ENCODE data around the gene TTC12. TPM values are rescaled to one million over a fixed set of nuclear protein-coding genes. Genes with fewer than 3 reads are reported as not detected.

The TTC12 gene
- total and polyA plus RNA-seq, 2 of the 8 experiments (the other 6 are each of a cell fraction or from before 2014, with no cell fraction given), result 4.7 to 9.0 TPM

DNA sequence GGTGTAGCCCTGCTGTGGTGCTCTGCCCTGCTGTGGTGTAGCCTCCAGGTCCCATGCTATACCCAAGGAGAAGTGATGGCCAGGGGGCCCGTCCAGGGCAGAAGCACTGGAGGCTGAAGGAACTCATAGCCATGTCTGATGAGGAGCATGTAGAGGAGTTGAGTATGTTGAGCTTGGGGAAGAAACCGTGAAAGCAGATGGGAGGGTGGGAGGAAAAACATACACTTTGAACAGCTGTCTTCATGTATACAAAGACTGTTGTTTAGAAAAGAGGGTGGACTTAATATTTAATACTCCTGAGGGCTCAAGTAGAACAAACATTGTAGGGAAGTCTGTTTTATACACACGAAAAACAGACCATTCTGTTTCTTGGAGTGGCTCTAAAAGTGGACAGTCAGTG, 26.6 kb upstream of the TTC12 start:
- DNase-seq (ENCODE audit: low read depth in 1 of 2, low spot score in 2 of 2) (no peak), FAIRE-seq (no peak)
- H3K4me2 ChIP-seq (ENCODE audit: insufficient read depth in 1 of 2, low read depth in 2 of 2, low read length in 2 of 2), result no peak overlapping the region
- H2BK12ac ChIP-seq (ENCODE audit: low read depth, low read length), result no peak overlapping the region
- H2BK120ac ChIP-seq (replicated peaks; ENCODE audit: low read depth, low read length), result no peak overlapping the region
- no peaks in the 10 kb centered on the region for H3K79me2 ChIP-seq (ENCODE audit: control insufficient read depth in 1 of 2, insufficient read depth in 2 of 2, low read length in 2 of 2)
- H3K56ac ChIP-seq (replicated peaks; ENCODE audit: insufficient read length, low read depth, low read length), result no peak overlapping the region
- no peak overlapping the region for H2AFZ ChIP-seq (ENCODE audit: low read length)
- no peak overlapping the region for H2BK15ac ChIP-seq (ENCODE audit: low read length)
- 89% methylated on average over 3 of the region's 3 CpGs; no CpG with 5 or more reads in 1 of the 2 experiments for WGBS, 2 experiments (ENCODE audit: extremely low coverage in 1 of 2, insufficient coverage in 1 of 2, insufficient read length in 1 of 2, insufficient replicate concordance in 2 of 2, low coverage in 1 of 2, low lambda C conversion rate in 2 of 2, missing lambda C conversion rate in 1 of 2)
- no peaks in the 10 kb centered on the region for H3K23me2 ChIP-seq (ENCODE audit: low read depth, low read length)
- no peak overlapping the region for H4K5ac ChIP-seq (ENCODE audit: insufficient read length, low read depth, low read length)
- H3K27me3 ChIP-seq (replicated peaks in 1 of 4; ENCODE audit: control insufficient read depth in 3 of 4, extremely low read depth in 1 of 4, insufficient read depth in 3 of 4, low read length in 3 of 4), result no peaks in the 10 kb centered on the region; a peak in 1 of 7 replicates
- no peak overlapping the region for H3K23ac ChIP-seq (ENCODE audit: insufficient read length)
- no peak overlapping the region for H4K8ac ChIP-seq (ENCODE audit: extremely low read depth, insufficient read depth, low read length)
- CTCF ChIA-PET (ENCODE audit: partially characterized antibody), result interaction anchor here (0.7 to 4.0 kb wide), 3 partner anchors 174 to 703 kb away, joined by 3 to 31 read pairs (median 9); no protein-coding TSS in a partner anchor
- H3K9ac ChIP-seq (replicated peaks in 1 of 4; ENCODE audit: extremely low read depth in 1 of 4, low read depth in 3 of 4, low read length in 3 of 4), result no peak overlapping the region
- no peaks in the 10 kb centered on the region for H4K20me1 ChIP-seq (replicated peaks in 1 of 2; ENCODE audit: control insufficient read depth in 1 of 2, insufficient read depth in 2 of 2, low read length in 2 of 2)
- POLR2A ChIA-PET (ENCODE audit: partially characterized antibody), result no interaction called here
- TF ChIP-seq CHD1 (IDR thresholded peaks at IDR 0.05; ENCODE audit: low read depth, low read length) (no peak), SIN3A (conservative IDR thresholded peaks at IDR 0.05 in 1 of 2, IDR thresholded peaks at IDR 0.05 in 1 of 2; ENCODE audit: low read depth in 1 of 2, low read length in 2 of 2) (no peak), SP2 (IDR thresholded peaks at IDR 0.05; ENCODE audit: low read length) (no peak), KDM4A (IDR thresholded peaks at IDR 0.05; ENCODE audit: low read depth, low read length, severe bottlenecking) (no peak), BRCA1 (IDR thresholded peaks at IDR 0.05; ENCODE audit: low read depth, low read length) (no peak), ZNF274 (IDR thresholded peaks at IDR 0.05; ENCODE audit: borderline replicate concordance, extremely low read depth, low read length) (no peak), CBX8 (IDR thresholded peaks at IDR 0.05; ENCODE audit: borderline replicate concordance, low read depth, low read length) (no peak), SIX5 (IDR thresholded peaks at IDR 0.05; ENCODE audit: low read depth, low read length) (no peak), POLR2A (IDR thresholded peaks at IDR 0.05; ENCODE audit: control extremely low read depth in 1 of 2, low read depth in 2 of 2, low read length in 2 of 2) (no peak), SRF (IDR thresholded peaks at IDR 0.05; ENCODE audit: low read depth, low read length) (no peak)
- no peaks in the 10 kb centered on the region for H3K79me1 ChIP-seq (ENCODE audit: low read depth, low read length)
- H2BK20ac ChIP-seq (ENCODE audit: low read length), result no peak overlapping the region
- H2AK5ac ChIP-seq (ENCODE audit: low read depth, low read length), result no peak overlapping the region
- H3K4me3 ChIP-seq (ENCODE audit: extremely low read depth in 1 of 4, insufficient read depth in 2 of 4, low read depth in 3 of 4, low read length in 4 of 4), result no peak overlapping the region
- H3K27ac ChIP-seq (ENCODE audit: low read depth, low read length), result no peak overlapping the region
- no peak overlapping the region for H4K91ac ChIP-seq (replicated peaks; ENCODE audit: insufficient read length, low read length)
- H3K36me3 ChIP-seq (ENCODE audit: control insufficient read depth in 2 of 4, insufficient read depth in 4 of 4, low read length in 3 of 4), result no peaks in the 10 kb centered on the region
- peaks cover 0 to 3% (median 0%) of the 10 kb centered on the region in 4 experiments; a peak in 1 of 7 replicates for H3K4me1 ChIP-seq (replicated peaks in 1 of 4; ENCODE audit: control insufficient read depth in 3 of 4, insufficient read depth in 4 of 4, low read length in 3 of 4)
- H2BK5ac ChIP-seq (ENCODE audit: low read depth, low read length), result no peak overlapping the region
- H3K9me3 ChIP-seq (ENCODE audit: insufficient read depth in 2 of 2, low read depth in 1 of 2, low read length in 1 of 2), result no peaks in the 10 kb centered on the region
- no peak overlapping the region for H3K18ac ChIP-seq (ENCODE audit: extremely low read depth, low read length)
- no peak overlapping the region for H3K14ac ChIP-seq (ENCODE audit: insufficient read length)
- no peak overlapping the region for H3K4ac ChIP-seq (replicated peaks; ENCODE audit: insufficient read length, low read depth, low read length)
